Karpas-422 (cell line): ENCODE results near the gene KCND3. TPM values are rescaled to one million over a fixed set of nuclear protein-coding genes. Genes with fewer than 3 reads are reported as not detected.

Experiments used
- DNase-seq: peaks from one replicate; pipeline ENCODE4 v3.0.0-alpha.2; 2015
- H2AFZ ChIP-seq: fragments of 200-600 bp; sonication (generic); 2 replicates; pipeline ENCODE4 v1.6.1; 2014; ENCODE audit warnings: antibody characterized with exemption, low read length, mixed read lengths
- H3K27ac ChIP-seq: fragments of 200-600 bp; sonication (generic); 2 replicates; pipeline ENCODE4 v1.5.1; 2014; ENCODE audit warnings: mild to moderate bottlenecking, low read length, moderate library complexity
- H3K27me3 ChIP-seq: fragments of 200-600 bp; sonication (generic); 2 replicates; pipeline ENCODE4 v1.6.1; 2014; ENCODE audit warnings: low read length, mixed read lengths
- H3K36me3 ChIP-seq: fragments of 200-600 bp; sonication (generic); 2 replicates; pipeline ENCODE4 v1.6.1; 2014; ENCODE audit warnings: low read length, mixed read lengths; ENCODE audit not compliant: insufficient read depth
- H3K4me1 ChIP-seq: fragments of 200-600 bp; sonication (generic); 2 replicates; pipeline ENCODE4 v1.6.1; 2014; ENCODE audit warnings: mild to moderate bottlenecking, low read length, mixed read lengths
- H3K4me2 ChIP-seq: fragments of 200-600 bp; sonication (generic); 2 replicates; pipeline ENCODE4 v1.6.1; 2014; ENCODE audit warnings: low read length, low read depth, mild to moderate bottlenecking; ENCODE audit not compliant: poor library complexity, severe bottlenecking
- H3K4me3 ChIP-seq: fragments of 200-600 bp; sonication (generic); 2 replicates; pipeline ENCODE4 v1.5.1; 2014; ENCODE audit warnings: mild to moderate bottlenecking, antibody characterized with exemption, low read length, mixed read lengths
- H3K79me2 ChIP-seq: fragments of 200-600 bp; sonication (generic); 2 replicates; pipeline ENCODE4 v1.6.1; 2014; ENCODE audit warnings: mild to moderate bottlenecking, low read length, mixed read lengths
- H3K9ac ChIP-seq: fragments of 200-600 bp; sonication (generic); 2 replicates; pipeline ENCODE4 v1.6.0; 2014; ENCODE audit warnings: low read length
- H3K9me2 ChIP-seq: fragments of 200-600 bp; sonication (generic), shearing (Covaris generic); replicated peaks from 2 replicates; pipeline ENCODE4 v1.6.0; 2014; ENCODE audit warnings: mild to moderate bottlenecking, low read length, moderate library complexity; ENCODE audit not compliant: insufficient read depth
- H3K9me3 ChIP-seq: fragments of 300-700, 200-600 bp; sonication (generic); 2 replicates; pipeline ENCODE4 v1.6.1; 2014; ENCODE audit warnings: low read length, mixed read lengths
- H4K20me1 ChIP-seq: fragments of 200-600 bp; sonication (generic); 2 replicates; pipeline ENCODE4 v1.6.1; 2014; ENCODE audit warnings: mild to moderate bottlenecking, antibody characterized with exemption, low read length, low read depth; ENCODE audit not compliant: insufficient read depth
- total RNA-seq: library from RNA; depleted of rRNA; stranded (reverse); fragments of >200 nt; shearing (Covaris generic); gene quantifications from 2 replicates; pipeline ENCODE4 v1.2.3, GENCODE V29; 2014; ENCODE audit warnings: low replicate concordance

KCND3 gene
- total RNA-seq, 1 experiment from 2014 or later = not detected

DNA sequence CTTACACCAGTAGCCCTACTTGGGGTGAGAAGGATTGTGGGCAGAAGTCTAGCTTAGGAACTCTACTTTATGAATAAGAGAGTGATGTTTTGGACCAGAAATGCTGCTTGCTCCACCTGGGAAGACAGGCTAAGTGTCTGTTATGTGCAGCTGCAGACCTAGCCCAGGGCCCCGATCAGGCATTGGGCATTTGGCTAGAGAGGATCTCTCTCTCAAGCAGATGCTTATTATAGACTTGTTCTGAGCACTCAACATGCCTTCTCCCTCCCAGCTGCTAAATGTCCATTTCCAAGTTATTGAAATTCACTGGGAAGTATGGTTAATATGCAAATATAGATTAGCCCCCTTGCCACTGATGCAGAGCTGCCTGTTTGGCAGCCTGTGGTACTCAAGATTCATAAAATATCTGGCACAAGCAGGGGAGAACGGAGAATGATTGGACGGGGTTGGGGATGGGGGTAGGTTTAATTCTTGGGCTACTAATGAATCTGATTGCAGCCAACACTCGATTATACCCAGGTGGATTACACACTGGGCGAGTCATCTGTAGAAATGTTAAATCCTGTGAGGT is 115.9 kb downstream of the KCND3 start:
- Histone ChIP-seq H3K27me3 (no peaks in the 10 kb centered on the region), H3K9ac (no peak overlapping the region), H3K36me3 (no peaks in the 10 kb centered on the region), H3K9me3 (no peaks in the 10 kb centered on the region), H2AFZ (no peak overlapping the region), H3K9me2 (no peaks in the 10 kb centered on the region), H3K27ac (no peak overlapping the region), H4K20me1 (no peaks in the 10 kb centered on the region), H3K4me1 (no peaks in the 10 kb centered on the region), H3K79me2 (no peaks in the 10 kb centered on the region), H3K4me3 (no peak overlapping the region), H3K4me2 (no peak overlapping the region)
- DNase-seq = no peak

GRCh38 chr1:111870181-111870580 is 119.3 kb downstream of the KCND3 start:
- H3K27ac ChIP-seq = no peak overlapping the region
- H3K9me3 ChIP-seq = no peaks in the 10 kb centered on the region
- no peaks in the 10 kb centered on the region for H3K9me2 ChIP-seq
- H2AFZ ChIP-seq = no peak overlapping the region
- H3K4me3 ChIP-seq = no peak overlapping the region
- H3K79me2 ChIP-seq = no peaks in the 10 kb centered on the region
- H3K27me3 ChIP-seq = no peaks in the 10 kb centered on the region
- H3K4me1 ChIP-seq = no peaks in the 10 kb centered on the region
- no peaks in the 10 kb centered on the region for H3K36me3 ChIP-seq
- no peak overlapping the region for H3K4me2 ChIP-seq
- no peaks in the 10 kb centered on the region for H4K20me1 ChIP-seq
- H3K9ac ChIP-seq = no peak overlapping the region
- DNase-seq = no peak

- Histone ChIP-seq H2AFZ (no peak overlapping the region), H3K4me3 (no peak overlapping the region), H3K9me3 (no peaks in the 10 kb centered on the region), H3K4me1 (no peaks in the 10 kb centered on the region), H3K27ac (no peak overlapping the region), H3K27me3 (no peaks in the 10 kb centered on the region), H3K36me3 (no peaks in the 10 kb centered on the region), H3K9ac (no peak overlapping the region), H3K4me2 (no peak overlapping the region), H4K20me1 (no peaks in the 10 kb centered on the region), H3K79me2 (no peaks in the 10 kb centered on the region), H3K9me2 (no peaks in the 10 kb centered on the region)
- no peak for DNase-seq
These were observed 121.5 kb downstream of the KCND3 start for GRCh38 chr1:111867868-111868440.

- no peaks in the 10 kb centered on the region for H3K4me1 ChIP-seq
- no peak overlapping the region for H3K4me2 ChIP-seq
- no peaks in the 10 kb centered on the region for H3K36me3 ChIP-seq
- no peak for DNase-seq
- no peaks in the 10 kb centered on the region for H3K79me2 ChIP-seq
- H4K20me1 ChIP-seq = no peaks in the 10 kb centered on the region
- H2AFZ ChIP-seq = no peak overlapping the region
- H3K9me3 ChIP-seq = no peaks in the 10 kb centered on the region
- no peaks in the 10 kb centered on the region for H3K9me2 ChIP-seq
- no peak overlapping the region for H3K27ac ChIP-seq
- H3K4me3 ChIP-seq = no peak overlapping the region
- no peak overlapping the region for H3K9ac ChIP-seq
- no peaks in the 10 kb centered on the region for H3K27me3 ChIP-seq
These were observed 124.6 kb downstream of the KCND3 start for GRCh38 chr1:111864862-111865261.

- no peak overlapping the region for H3K4me2 ChIP-seq
- no peaks in the 10 kb centered on the region for H3K9me2 ChIP-seq
- H3K9me3 ChIP-seq = no peaks in the 10 kb centered on the region
- no peak for DNase-seq
- no peaks in the 10 kb centered on the region for H3K36me3 ChIP-seq
- no peak overlapping the region for H2AFZ ChIP-seq
- H3K27me3 ChIP-seq = no peaks in the 10 kb centered on the region
- no peak overlapping the region for H3K4me3 ChIP-seq
- no peak overlapping the region for H3K27ac ChIP-seq
- no peaks in the 10 kb centered on the region for H4K20me1 ChIP-seq
- no peaks in the 10 kb centered on the region for H3K4me1 ChIP-seq
- no peak overlapping the region for H3K9ac ChIP-seq
- H3K79me2 ChIP-seq = no peaks in the 10 kb centered on the region
These were observed 126.1 kb downstream of the KCND3 start for GRCh38 chr1:111863401-111863800.

DNA sequence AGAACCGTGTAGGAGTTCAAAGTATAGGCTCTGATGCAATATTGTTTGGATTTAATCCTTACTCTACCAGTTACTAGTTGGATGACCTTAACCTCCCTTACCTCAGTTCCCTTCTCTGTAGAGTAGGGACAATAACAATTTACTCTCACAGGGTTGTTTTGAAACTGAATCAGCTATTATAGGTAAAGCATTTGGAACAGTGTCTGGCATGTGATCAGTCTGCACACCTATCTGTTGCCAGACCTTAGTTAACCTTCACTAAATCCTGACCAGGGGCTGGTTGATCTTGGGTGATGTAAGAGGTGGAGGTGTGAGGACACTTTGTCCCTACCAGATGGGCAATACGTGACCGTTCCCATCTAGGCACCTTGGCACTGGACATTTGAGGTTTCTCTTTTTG is 126.9 kb downstream of the KCND3 start:
- no peak overlapping the region for H2AFZ ChIP-seq
- no peaks in the 10 kb centered on the region for H3K4me1 ChIP-seq
- no peak for DNase-seq
- H3K4me2 ChIP-seq = no peak overlapping the region
- H4K20me1 ChIP-seq = no peaks in the 10 kb centered on the region
- H3K27ac ChIP-seq = no peak overlapping the region
- no peaks in the 10 kb centered on the region for H3K36me3 ChIP-seq
- no peaks in the 10 kb centered on the region for H3K27me3 ChIP-seq
- no peaks in the 10 kb centered on the region for H3K9me2 ChIP-seq
- H3K9me3 ChIP-seq = no peaks in the 10 kb centered on the region
- no peak overlapping the region for H3K9ac ChIP-seq
- no peak overlapping the region for H3K4me3 ChIP-seq
- no peaks in the 10 kb centered on the region for H3K79me2 ChIP-seq

GRCh38 chr1:111861523-111861922 is 127.9 kb downstream of the KCND3 start:
- Histone ChIP-seq H3K4me2 (no peak overlapping the region), H3K9me2 (no peaks in the 10 kb centered on the region), H3K9ac (no peak overlapping the region), H3K36me3 (no peaks in the 10 kb centered on the region), H3K4me1 (no peaks in the 10 kb centered on the region), H4K20me1 (no peaks in the 10 kb centered on the region), H3K27ac (no peak overlapping the region), H3K4me3 (no peak overlapping the region), H3K79me2 (no peaks in the 10 kb centered on the region), H3K9me3 (no peaks in the 10 kb centered on the region), H3K27me3 (no peaks in the 10 kb centered on the region), H2AFZ (no peak overlapping the region)
- DNase-seq = no peak

- no peak overlapping the region for H3K27ac ChIP-seq
- no peaks in the 10 kb centered on the region for H3K9me2 ChIP-seq
These were observed 132.2 kb downstream of the KCND3 start for GRCh38 chr1:111857194-111857651.

More at GRCh38 chr1:111857194-111857651, 132.2 kb downstream of the KCND3 start:
- no peak overlapping the region for H3K9ac ChIP-seq
- no peak overlapping the region for H2AFZ ChIP-seq
- no peaks in the 10 kb centered on the region for H3K36me3 ChIP-seq
- no peak overlapping the region for H3K4me2 ChIP-seq
- no peaks in the 10 kb centered on the region; the same call in 1 of the 2 replicates for H4K20me1 ChIP-seq
- DNase-seq = no peak
- no peak overlapping the region for H3K4me3 ChIP-seq
- H3K27me3 ChIP-seq = 0 out of 2 replicates have a peak, but pooled peaks cover 2% of the 10 kb centered on the region
- H3K9me3 ChIP-seq = no peaks in the 10 kb centered on the region
- no peaks in the 10 kb centered on the region for H3K4me1 ChIP-seq
- no peaks in the 10 kb centered on the region for H3K79me2 ChIP-seq
